Measurements from ENCODE around the gene AIP. TPM values are rescaled to one million over a fixed set of nuclear protein-coding genes. Genes with fewer than 3 reads are reported as not detected.

Gene AIP
- total and polyA plus RNA-seq, 2 of the 8 experiments (the other 6 are each of a cell fraction or from before 2014, with no cell fraction given): 29.8 to 54.4 TPM

DNA sequence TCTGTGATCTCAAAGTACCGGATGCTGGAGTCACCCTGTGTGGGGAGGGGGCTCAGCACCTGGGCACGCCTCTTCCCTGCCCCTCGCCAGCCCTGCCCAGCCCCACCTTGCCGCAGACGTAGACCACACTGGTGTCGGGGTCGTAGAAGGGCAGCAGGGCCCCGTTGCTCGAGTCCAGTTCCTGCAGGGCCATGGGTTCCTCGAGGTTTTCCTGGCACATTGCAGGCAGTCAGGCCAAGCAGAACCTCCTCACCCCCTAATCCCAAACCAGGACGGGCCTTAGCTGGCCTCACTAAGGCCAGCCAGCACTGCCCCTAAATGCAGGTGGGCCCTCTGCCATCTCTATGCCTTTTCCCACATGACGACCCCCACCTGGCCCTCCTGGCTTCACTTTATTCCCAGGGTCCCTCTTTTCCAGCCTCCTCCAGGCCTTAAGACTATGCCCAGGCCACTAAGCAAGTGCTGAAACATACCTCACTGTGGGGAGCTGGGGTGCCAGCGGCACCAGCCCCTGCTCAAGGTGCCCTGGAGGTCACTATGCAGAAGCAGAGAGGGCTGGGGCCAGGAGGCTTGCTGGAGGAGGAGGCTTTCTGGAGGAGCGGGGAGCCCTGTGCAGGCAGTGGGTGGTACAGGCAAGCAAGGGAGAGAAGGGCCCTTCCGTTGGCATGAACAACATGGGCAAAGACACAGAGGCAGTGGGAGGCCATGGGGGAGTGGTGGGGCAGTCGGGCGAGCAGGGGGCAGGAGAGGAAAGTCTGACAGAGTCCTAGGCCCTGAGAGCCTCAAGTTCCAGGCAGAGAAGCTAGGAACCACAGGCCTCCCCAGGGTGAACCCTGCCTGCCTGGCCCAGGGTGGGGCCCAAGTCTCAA, 42.4 kb upstream of the AIP start:
- H2BK12ac ChIP-seq (ENCODE audit: low read depth, low read length): no peak overlapping the region
- no peak overlapping the region for H2BK120ac ChIP-seq (replicated peaks; ENCODE audit: low read depth, low read length)
- no peak overlapping the region for H2BK20ac ChIP-seq (ENCODE audit: low read length)
- no peak overlapping the region for H3K4me2 ChIP-seq (ENCODE audit: insufficient read depth in 1 of 2, low read depth in 2 of 2, low read length in 2 of 2)
- no peak overlapping the region for H2AFZ ChIP-seq (ENCODE audit: low read length)
- ChIA-PET POLR2A (ENCODE audit: partially characterized antibody) (interaction anchor here (0.7 to 12.5 kb wide), 15 partner anchors 8 to 65 kb away, joined by 3 to 104 read pairs (median 5); partner anchors contain the start of genes CABP4, CARNS1, PITPNM1 and PPP1CA), CTCF (ENCODE audit: partially characterized antibody) (interaction anchor here (0.9 kb wide), 1 partner anchor 100 kb away, joined by 3 read pairs; no protein-coding TSS in a partner anchor)
- H4K20me1 ChIP-seq (replicated peaks in 1 of 2; ENCODE audit: control insufficient read depth in 1 of 2, insufficient read depth in 2 of 2, low read length in 2 of 2): peaks cover 4 to 19% of the 10 kb centered on the region in 2 experiments
- no peak overlapping the region for H4K91ac ChIP-seq (replicated peaks; ENCODE audit: insufficient read length, low read length)
- H3K9ac ChIP-seq (replicated peaks in 1 of 4; ENCODE audit: extremely low read depth in 1 of 4, low read depth in 3 of 4, low read length in 3 of 4): no peak overlapping the region
- H3K56ac ChIP-seq (replicated peaks; ENCODE audit: insufficient read length, low read depth, low read length): no peak overlapping the region
- H2BK5ac ChIP-seq (ENCODE audit: low read depth, low read length): no peak overlapping the region
- no peak overlapping the region for H2BK15ac ChIP-seq (ENCODE audit: low read length)
- no peaks in the 10 kb centered on the region for H3K27me3 ChIP-seq (replicated peaks in 1 of 4; ENCODE audit: control insufficient read depth in 3 of 4, extremely low read depth in 1 of 4, insufficient read depth in 3 of 4, low read length in 3 of 4)
- no peak overlapping the region for H3K14ac ChIP-seq (ENCODE audit: insufficient read length)
- H3K23ac ChIP-seq (ENCODE audit: insufficient read length): no peak overlapping the region
- H3K4me3 ChIP-seq (ENCODE audit: extremely low read depth in 1 of 4, insufficient read depth in 2 of 4, low read depth in 3 of 4, low read length in 4 of 4): no peak overlapping the region
- H3K23me2 ChIP-seq (ENCODE audit: low read depth, low read length): peaks cover 2% of the 10 kb centered on the region; the same call in 1 of the 2 replicates
- no peak overlapping the region for H3K18ac ChIP-seq (ENCODE audit: extremely low read depth, low read length)
- H3K79me2 ChIP-seq (ENCODE audit: control insufficient read depth in 1 of 2, insufficient read depth in 2 of 2, low read length in 2 of 2): no peaks in the 10 kb centered on the region
- H4K5ac ChIP-seq (ENCODE audit: insufficient read length, low read depth, low read length): no peak overlapping the region
- peaks cover 6 to 21% (median 10%) of the 10 kb centered on the region in 4 experiments; a peak in 5 of 8 replicates for H3K36me3 ChIP-seq (ENCODE audit: control insufficient read depth in 2 of 4, insufficient read depth in 4 of 4, low read length in 3 of 4)
- H4K8ac ChIP-seq (ENCODE audit: extremely low read depth, insufficient read depth, low read length): no peak overlapping the region
- TF ChIP-seq POLR2AphosphoS5 (IDR thresholded peaks at IDR 0.05; ENCODE audit: low read depth, low read length): peak; percentile 17; the same call in 1 of the 2 replicates
- TF ChIP-seq ASH2L (IDR thresholded peaks at IDR 0.05; ENCODE audit: low read length): no peak
- no peak overlapping the region for H3K4ac ChIP-seq (replicated peaks; ENCODE audit: insufficient read length, low read depth, low read length)
- H3K79me1 ChIP-seq (ENCODE audit: low read depth, low read length): 0 out of 2 replicates have a peak, but pooled peaks cover 2% of the 10 kb centered on the region
- 82% methylated on average over 17 of the region's 17 CpGs; no CpG with 5 or more reads in 1 of the 2 experiments for WGBS, 2 experiments (ENCODE audit: extremely low coverage in 1 of 2, insufficient coverage in 1 of 2, insufficient read length in 1 of 2, insufficient replicate concordance in 2 of 2, low coverage in 1 of 2, low lambda C conversion rate in 2 of 2, missing lambda C conversion rate in 1 of 2)
- FAIRE-seq (no peak), DNase-seq (ENCODE audit: low read depth in 1 of 2, low spot score in 2 of 2) (no peak)
- H3K27ac ChIP-seq (ENCODE audit: low read depth, low read length): no peak overlapping the region
- no peak overlapping the region for H2AK5ac ChIP-seq (ENCODE audit: low read depth, low read length)
- peaks cover 0 to 24% (median 16%) of the 10 kb centered on the region in 4 experiments; a peak in 6 of 7 replicates for H3K4me1 ChIP-seq (replicated peaks in 1 of 4; ENCODE audit: control insufficient read depth in 3 of 4, insufficient read depth in 4 of 4, low read length in 3 of 4)
- H3K9me3 ChIP-seq (ENCODE audit: insufficient read depth in 2 of 2, low read depth in 1 of 2, low read length in 1 of 2): no peaks in the 10 kb centered on the region

Data from H1 (cell line).